Measurements from ENCODE around the gene PPP2R2D. TPM values are rescaled to one million over a fixed set of nuclear protein-coding genes. Genes with fewer than 3 reads are reported as not detected.

PPP2R2D gene
- total RNA-seq, 1 experiment from 2014 or later, result 40.3 TPM

DNA sequence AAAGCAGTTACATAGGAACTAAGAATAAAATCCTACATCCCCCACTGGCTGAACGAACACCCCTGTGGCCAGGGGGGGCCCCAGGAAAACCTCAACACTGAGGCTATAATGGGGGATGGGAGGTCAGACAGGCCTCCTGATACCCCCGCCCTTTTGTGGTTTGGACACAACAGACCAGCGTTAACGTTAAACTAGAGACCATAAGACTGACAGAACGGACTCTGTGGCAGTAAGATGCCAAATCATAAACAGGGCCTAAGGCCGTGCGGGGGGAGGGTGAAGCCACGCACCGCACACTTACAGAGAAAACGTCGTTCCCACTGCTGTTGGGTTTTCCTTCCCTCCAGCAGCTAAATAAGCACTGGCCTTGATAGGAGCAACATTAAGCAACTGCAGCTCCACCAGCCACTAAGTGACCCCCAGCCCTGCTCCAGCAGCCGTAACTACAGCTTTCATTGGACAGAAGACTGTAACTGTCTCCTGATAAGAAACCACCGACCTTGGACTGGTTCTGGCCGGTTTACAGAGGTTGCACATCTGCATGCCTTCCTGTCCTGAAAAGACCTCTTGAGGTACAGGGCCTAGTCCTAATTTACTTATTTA lies 3.4 kb upstream of the PPP2R2D start:
- Histone ChIP-seq H3K9me3 (ENCODE audit: low read length) (no peaks in the 10 kb centered on the region), H3K4me1 (ENCODE audit: insufficient read depth, low read length) (peaks cover 3% of the 10 kb centered on the region), H3K27ac (ENCODE audit: low read length) (no peak overlapping the region), H3K9ac (ENCODE audit: low read length) (no peak overlapping the region), H3K4me2 (ENCODE audit: low read length) (no peak overlapping the region), H3K9me2 (replicated peaks; ENCODE audit: low read length) (no peaks in the 10 kb centered on the region), H3F3A (ENCODE audit: low read length, unreplicated experiment) (no peaks in the 10 kb centered on the region), H3K27me3 (ENCODE audit: low read length) (no peaks in the 10 kb centered on the region), H4K20me1 (ENCODE audit: low read length) (peaks cover 5% of the 10 kb centered on the region; the same call in 1 of the 2 replicates), H3K4me3 (ENCODE audit: low read length) (no peak overlapping the region), H3K79me2 (ENCODE audit: low read length) (peaks cover 14% of the 10 kb centered on the region), H2AFZ (ENCODE audit: low read length) (no peak overlapping the region), H3K36me3 (ENCODE audit: low read depth, low read length) (no peaks in the 10 kb centered on the region)
- no peak for ATAC-seq
- intact Hi-C loops (cut with micrococcal nuclease), result no loop called here
- no TSS peak for BruUV-seq (replicated peaks)
- TF ChIP-seq EZH2phosphoT487 (IDR thresholded peaks at IDR 0.05; ENCODE audit: borderline replicate concordance, low read length) (no peak), EZH2 (IDR thresholded peaks at IDR 0.05; ENCODE audit: low read length, unreplicated experiment) (no peak)
- TF ChIP-seq, protein P1, sequence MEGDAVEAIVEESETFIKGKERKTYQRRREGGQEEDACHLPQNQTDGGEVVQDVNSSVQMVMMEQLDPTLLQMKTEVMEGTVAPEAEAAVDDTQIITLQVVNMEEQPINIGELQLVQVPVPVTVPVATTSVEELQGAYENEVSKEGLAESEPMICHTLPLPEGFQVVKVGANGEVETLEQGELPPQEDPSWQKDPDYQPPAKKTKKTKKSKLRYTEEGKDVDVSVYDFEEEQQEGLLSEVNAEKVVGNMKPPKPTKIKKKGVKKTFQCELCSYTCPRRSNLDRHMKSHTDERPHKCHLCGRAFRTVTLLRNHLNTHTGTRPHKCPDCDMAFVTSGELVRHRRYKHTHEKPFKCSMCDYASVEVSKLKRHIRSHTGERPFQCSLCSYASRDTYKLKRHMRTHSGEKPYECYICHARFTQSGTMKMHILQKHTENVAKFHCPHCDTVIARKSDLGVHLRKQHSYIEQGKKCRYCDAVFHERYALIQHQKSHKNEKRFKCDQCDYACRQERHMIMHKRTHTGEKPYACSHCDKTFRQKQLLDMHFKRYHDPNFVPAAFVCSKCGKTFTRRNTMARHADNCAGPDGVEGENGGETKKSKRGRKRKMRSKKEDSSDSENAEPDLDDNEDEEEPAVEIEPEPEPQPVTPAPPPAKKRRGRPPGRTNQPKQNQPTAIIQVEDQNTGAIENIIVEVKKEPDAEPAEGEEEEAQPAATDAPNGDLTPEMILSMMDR (conservative IDR thresholded peaks at IDR 0.05; ENCODE audit: low read depth, low read length), result no peak
- no peak for DNase-seq
- CTCF ChIA-PET, result no interaction called here
- POLR2A ChIA-PET (ENCODE audit: unreplicated experiment), result no interaction called here

DNA sequence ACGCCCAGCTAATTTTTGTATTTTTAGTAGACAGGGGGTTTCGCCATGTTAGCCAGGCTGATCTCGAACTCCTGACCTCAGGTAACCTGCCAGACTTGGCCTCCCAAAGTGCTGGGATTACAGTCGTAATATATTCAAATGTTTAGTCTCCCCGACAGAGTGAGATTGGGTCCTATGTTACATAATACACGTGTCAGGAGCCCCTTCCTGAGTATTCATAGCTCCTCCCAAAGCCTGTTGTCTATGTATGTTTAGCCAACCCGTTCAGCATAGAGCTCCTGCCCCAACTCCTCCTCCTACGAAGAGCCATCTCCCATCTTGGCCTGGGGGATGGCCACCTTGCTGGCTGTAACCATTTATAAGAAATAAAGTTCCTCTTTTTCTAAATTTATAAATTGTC lies 2.7 kb upstream of the PPP2R2D start:
- ChIA-PET CTCF (no interaction called here), POLR2A (ENCODE audit: unreplicated experiment) (no interaction called here)
- TF ChIP-seq, protein P1 (conservative IDR thresholded peaks at IDR 0.05; ENCODE audit: low read depth, low read length), result no peak
- TF ChIP-seq EZH2 (IDR thresholded peaks at IDR 0.05; ENCODE audit: low read length, unreplicated experiment) (no peak), EZH2phosphoT487 (IDR thresholded peaks at IDR 0.05; ENCODE audit: borderline replicate concordance, low read length) (no peak)
- Histone ChIP-seq H3K79me2 (ENCODE audit: low read length) (peaks cover 20% of the 10 kb centered on the region), H3K4me3 (ENCODE audit: low read length) (no peak overlapping the region), H3K27ac (ENCODE audit: low read length) (no peak overlapping the region), H3K9ac (ENCODE audit: low read length) (no peak overlapping the region), H3K9me2 (replicated peaks; ENCODE audit: low read length) (no peaks in the 10 kb centered on the region), H3F3A (ENCODE audit: low read length, unreplicated experiment) (no peaks in the 10 kb centered on the region), H3K4me1 (ENCODE audit: insufficient read depth, low read length) (peaks cover 9% of the 10 kb centered on the region), H3K9me3 (ENCODE audit: low read length) (no peaks in the 10 kb centered on the region), H3K27me3 (ENCODE audit: low read length) (no peaks in the 10 kb centered on the region), H4K20me1 (ENCODE audit: low read length) (peaks cover 5% of the 10 kb centered on the region; the same call in 1 of the 2 replicates), H3K4me2 (ENCODE audit: low read length) (no peak overlapping the region), H3K36me3 (ENCODE audit: low read depth, low read length) (no peaks in the 10 kb centered on the region), H2AFZ (ENCODE audit: low read length) (no peak overlapping the region)
- DNase-seq, result no peak
- BruUV-seq (replicated peaks), result no TSS peak
- ATAC-seq, result no peak
- intact Hi-C loops (cut with micrococcal nuclease), result no loop called here

DNA sequence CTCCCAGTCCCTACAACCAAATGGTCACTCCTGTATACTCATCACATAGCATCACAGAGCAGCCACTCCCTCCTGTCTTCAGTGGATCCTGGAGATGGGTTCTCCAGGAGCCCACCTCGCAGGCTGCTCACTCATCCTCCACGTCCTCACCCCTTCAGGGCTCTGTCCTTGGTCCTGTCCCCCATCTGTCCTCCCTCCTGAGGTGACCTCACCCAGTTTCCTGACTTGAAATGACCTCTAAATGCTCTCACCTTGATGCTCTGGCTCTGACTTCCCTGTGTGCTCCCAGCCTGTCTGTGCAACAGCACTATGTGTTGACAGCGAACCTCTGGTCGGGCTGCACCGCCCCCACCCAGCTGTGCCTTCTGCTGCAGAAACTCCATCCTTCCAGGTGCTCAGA lies 2.1 kb upstream of the PPP2R2D start:
- Histone ChIP-seq H3K9ac (ENCODE audit: low read length) (no peak overlapping the region), H2AFZ (ENCODE audit: low read length) (no peak overlapping the region), H3K27ac (ENCODE audit: low read length) (no peak overlapping the region), H3K4me1 (ENCODE audit: insufficient read depth, low read length) (peaks cover 14% of the 10 kb centered on the region), H3K4me2 (ENCODE audit: low read length) (no peak overlapping the region), H3F3A (ENCODE audit: low read length, unreplicated experiment) (no peaks in the 10 kb centered on the region), H3K36me3 (ENCODE audit: low read depth, low read length) (no peaks in the 10 kb centered on the region), H3K79me2 (ENCODE audit: low read length) (peaks cover 27% of the 10 kb centered on the region), H3K9me2 (replicated peaks; ENCODE audit: low read length) (no peaks in the 10 kb centered on the region), H3K27me3 (ENCODE audit: low read length) (no peaks in the 10 kb centered on the region), H3K4me3 (ENCODE audit: low read length) (no peak overlapping the region), H4K20me1 (ENCODE audit: low read length) (peaks cover 5% of the 10 kb centered on the region; the same call in 1 of the 2 replicates), H3K9me3 (ENCODE audit: low read length) (no peaks in the 10 kb centered on the region)
- TF ChIP-seq, protein P1 (conservative IDR thresholded peaks at IDR 0.05; ENCODE audit: low read depth, low read length), result no peak
- TF ChIP-seq EZH2phosphoT487 (IDR thresholded peaks at IDR 0.05; ENCODE audit: borderline replicate concordance, low read length) (no peak), EZH2 (IDR thresholded peaks at IDR 0.05; ENCODE audit: low read length, unreplicated experiment) (no peak)
- intact Hi-C loops (cut with micrococcal nuclease), result no loop called here
- CTCF ChIA-PET, result no interaction called here
- no TSS peak for BruUV-seq (replicated peaks)
- POLR2A ChIA-PET (ENCODE audit: unreplicated experiment), result no interaction called here
- no peak for DNase-seq
- no peak for ATAC-seq

Measured in PC-3 (cell line).